ENCODE results near the gene MARK4.
"Not testable (repeated sequence)": the region's sequence is repeated elsewhere in the genome, so short reads cannot be mapped to it uniquely, and the experiment has no call there.

Gene MARK4

GRCh38 chr19:45306518-45307027 lies 55.5 kb downstream of the MARK4 start:
- Histone ChIP-seq H3K9ac (ENCODE audit: low read depth, low read length) (no peak overlapping the region), H3K9me3 (ENCODE audit: control insufficient read depth, insufficient read depth, low read length) (no peaks in the 10 kb centered on the region), H3K27me3 (ENCODE audit: control insufficient read depth, insufficient read depth, low read length) (peaks cover 18% of the 10 kb centered on the region), H3K36me3 (ENCODE audit: control insufficient read depth, insufficient read depth, low read length) (no peaks in the 10 kb centered on the region), H3K27ac (ENCODE audit: low read depth, low read length) (no peak overlapping the region), H3K4me3 (ENCODE audit: low read depth, low read length) (no peak overlapping the region), H3K4me1 (ENCODE audit: control insufficient read depth, insufficient read depth, low read length) (no peaks in the 10 kb centered on the region)

GRCh38 chr19:45307361-45307760 lies 56.3 kb downstream of the MARK4 start:
- Histone ChIP-seq H3K4me3 (ENCODE audit: low read depth, low read length) (no peak overlapping the region), H3K9ac (ENCODE audit: low read depth, low read length) (no peak overlapping the region), H3K4me1 (ENCODE audit: control insufficient read depth, insufficient read depth, low read length) (no peaks in the 10 kb centered on the region), H3K9me3 (ENCODE audit: control insufficient read depth, insufficient read depth, low read length) (no peaks in the 10 kb centered on the region), H3K27me3 (ENCODE audit: control insufficient read depth, insufficient read depth, low read length) (peaks cover 18% of the 10 kb centered on the region), H3K36me3 (ENCODE audit: control insufficient read depth, insufficient read depth, low read length) (no peaks in the 10 kb centered on the region), H3K27ac (ENCODE audit: low read depth, low read length) (no peak overlapping the region)

- not testable (repeated sequence) for H3K9me3 ChIP-seq (ENCODE audit: control insufficient read depth, insufficient read depth, low read length); H3K4me1 ChIP-seq (ENCODE audit: control insufficient read depth, insufficient read depth, low read length); H3K4me3 ChIP-seq (ENCODE audit: low read depth, low read length); H3K9ac ChIP-seq (ENCODE audit: low read depth, low read length); H3K36me3 ChIP-seq (ENCODE audit: control insufficient read depth, insufficient read depth, low read length); H3K27ac ChIP-seq (ENCODE audit: low read depth, low read length)
- H3K27me3 ChIP-seq (ENCODE audit: control insufficient read depth, insufficient read depth, low read length), result peaks cover 27% of the 10 kb centered on the region
Measured at GRCh38 chr19:45309322-45309721, 58.3 kb downstream of the MARK4 start.

GRCh38 chr19:45311621-45312020 lies 60.5 kb downstream of the MARK4 start:
- Histone ChIP-seq H3K36me3 (ENCODE audit: control insufficient read depth, insufficient read depth, low read length) (no peaks in the 10 kb centered on the region), H3K27me3 (ENCODE audit: control insufficient read depth, insufficient read depth, low read length) (peaks cover 20% of the 10 kb centered on the region), H3K4me3 (ENCODE audit: low read depth, low read length) (no peak overlapping the region), H3K9ac (ENCODE audit: low read depth, low read length) (no peak overlapping the region), H3K9me3 (ENCODE audit: control insufficient read depth, insufficient read depth, low read length) (no peaks in the 10 kb centered on the region), H3K27ac (ENCODE audit: low read depth, low read length) (no peak overlapping the region), H3K4me1 (ENCODE audit: control insufficient read depth, insufficient read depth, low read length) (no peaks in the 10 kb centered on the region)

GRCh38 chr19:45312285-45312684 lies 61.2 kb downstream of the MARK4 start:
- not testable (repeated sequence) for H3K9ac ChIP-seq (ENCODE audit: low read depth, low read length); H3K4me3 ChIP-seq (ENCODE audit: low read depth, low read length); H3K4me1 ChIP-seq (ENCODE audit: control insufficient read depth, insufficient read depth, low read length); H3K9me3 ChIP-seq (ENCODE audit: control insufficient read depth, insufficient read depth, low read length); H3K27ac ChIP-seq (ENCODE audit: low read depth, low read length); H3K36me3 ChIP-seq (ENCODE audit: control insufficient read depth, insufficient read depth, low read length)
- H3K27me3 ChIP-seq (ENCODE audit: control insufficient read depth, insufficient read depth, low read length), result peaks cover 20% of the 10 kb centered on the region

- Histone ChIP-seq H3K9ac (ENCODE audit: low read depth, low read length) (no peak overlapping the region), H3K36me3 (ENCODE audit: control insufficient read depth, insufficient read depth, low read length) (no peaks in the 10 kb centered on the region), H3K27me3 (ENCODE audit: control insufficient read depth, insufficient read depth, low read length) (peaks cover 36% of the 10 kb centered on the region), H3K27ac (ENCODE audit: low read depth, low read length) (no peak overlapping the region), H3K4me3 (ENCODE audit: low read depth, low read length) (no peak overlapping the region), H3K9me3 (ENCODE audit: control insufficient read depth, insufficient read depth, low read length) (no peaks in the 10 kb centered on the region), H3K4me1 (ENCODE audit: control insufficient read depth, insufficient read depth, low read length) (no peaks in the 10 kb centered on the region)
Measured at GRCh38 chr19:45314708-45315245, 63.7 kb downstream of the MARK4 start.

- H3K27ac ChIP-seq (ENCODE audit: low read depth, low read length), result no peak overlapping the region
- H3K4me1 ChIP-seq (ENCODE audit: control insufficient read depth, insufficient read depth, low read length), result no peaks in the 10 kb centered on the region
- H3K4me3 ChIP-seq (ENCODE audit: low read depth, low read length), result no peak overlapping the region
- H3K27me3 ChIP-seq (ENCODE audit: control insufficient read depth, insufficient read depth, low read length), result peaks cover 36% of the 10 kb centered on the region
- no peaks in the 10 kb centered on the region for H3K36me3 ChIP-seq (ENCODE audit: control insufficient read depth, insufficient read depth, low read length)
- H3K9ac ChIP-seq (ENCODE audit: low read depth, low read length), result no peak overlapping the region
- H3K9me3 ChIP-seq (ENCODE audit: control insufficient read depth, insufficient read depth, low read length), result no peaks in the 10 kb centered on the region
Measured at GRCh38 chr19:45315304-45315703, 64.2 kb downstream of the MARK4 start.

GRCh38 chr19:45320997-45321775 lies 70.1 kb downstream of the MARK4 start:
- Histone ChIP-seq H3K27me3 (ENCODE audit: control insufficient read depth, insufficient read depth, low read length) (peaks cover 36% of the 10 kb centered on the region), H3K36me3 (ENCODE audit: control insufficient read depth, insufficient read depth, low read length) (no peaks in the 10 kb centered on the region), H3K4me1 (ENCODE audit: control insufficient read depth, insufficient read depth, low read length) (peaks cover 8% of the 10 kb centered on the region), H3K9ac (ENCODE audit: low read depth, low read length) (no peak overlapping the region), H3K9me3 (ENCODE audit: control insufficient read depth, insufficient read depth, low read length) (no peaks in the 10 kb centered on the region), H3K27ac (ENCODE audit: low read depth, low read length) (no peak overlapping the region), H3K4me3 (ENCODE audit: low read depth, low read length) (no peak overlapping the region)

GRCh38 chr19:45321848-45322247 lies 70.8 kb downstream of the MARK4 start:
- Histone ChIP-seq H3K36me3 (ENCODE audit: control insufficient read depth, insufficient read depth, low read length) (no peaks in the 10 kb centered on the region), H3K9me3 (ENCODE audit: control insufficient read depth, insufficient read depth, low read length) (no peaks in the 10 kb centered on the region), H3K27ac (ENCODE audit: low read depth, low read length) (no peak overlapping the region), H3K4me1 (ENCODE audit: control insufficient read depth, insufficient read depth, low read length) (peaks cover 8% of the 10 kb centered on the region), H3K9ac (ENCODE audit: low read depth, low read length) (no peak overlapping the region), H3K4me3 (ENCODE audit: low read depth, low read length) (no peak overlapping the region), H3K27me3 (ENCODE audit: control insufficient read depth, insufficient read depth, low read length) (peaks cover 36% of the 10 kb centered on the region)

GRCh38 chr19:45322311-45322710 lies 71.2 kb downstream of the MARK4 start:
- Histone ChIP-seq H3K36me3 (ENCODE audit: control insufficient read depth, insufficient read depth, low read length) (no peaks in the 10 kb centered on the region), H3K4me3 (ENCODE audit: low read depth, low read length) (no peak overlapping the region), H3K9ac (ENCODE audit: low read depth, low read length) (no peak overlapping the region), H3K27ac (ENCODE audit: low read depth, low read length) (no peak overlapping the region), H3K9me3 (ENCODE audit: control insufficient read depth, insufficient read depth, low read length) (no peaks in the 10 kb centered on the region), H3K4me1 (ENCODE audit: control insufficient read depth, insufficient read depth, low read length) (peaks cover 8% of the 10 kb centered on the region), H3K27me3 (ENCODE audit: control insufficient read depth, insufficient read depth, low read length) (peaks cover 36% of the 10 kb centered on the region)

GRCh38 chr19:45322744-45323281 lies 71.7 kb downstream of the MARK4 start, which contains the start of gene CKM:
Gene CKM (minus strand): TSS chr19:45322875. CDS start chr19:45319713, 3,162 bp downstream.
- Histone ChIP-seq H3K9me3 (ENCODE audit: control insufficient read depth, insufficient read depth, low read length) (no peaks in the 10 kb centered on the region), H3K4me1 (ENCODE audit: control insufficient read depth, insufficient read depth, low read length) (peaks cover 8% of the 10 kb centered on the region), H3K27ac (ENCODE audit: low read depth, low read length) (no peak within 1 kb of the TSS), H3K27me3 (ENCODE audit: control insufficient read depth, insufficient read depth, low read length) (peaks cover 35% of the 10 kb centered on the region), H3K36me3 (ENCODE audit: control insufficient read depth, insufficient read depth, low read length) (no peaks in the 10 kb centered on the region), H3K9ac (ENCODE audit: low read depth, low read length) (no peak within 1 kb of the TSS), H3K4me3 (ENCODE audit: low read depth, low read length) (peak within 1 kb of the TSS; percentile 49)
